ENCODE measurements around the gene SLC27A4.

SLC27A4 gene

GRCh38 chr9:128409978-128410377 is 69.7 kb downstream of the SLC27A4 start:
- Histone ChIP-seq H3K9me3 (ENCODE audit: control insufficient read depth in 1 of 2, low read length in 2 of 2) (no peaks in the 10 kb centered on the region), H3K36me3 (ENCODE audit: control insufficient read depth in 1 of 2, insufficient read depth in 2 of 2, low read length in 2 of 2) (no peaks in the 10 kb centered on the region), H3K4me3 (ENCODE audit: low read depth in 1 of 2, low read length in 2 of 2) (no peak overlapping the region), H3K27me3 (ENCODE audit: low read depth, low read length) (no peaks in the 10 kb centered on the region), H3K4me1 (ENCODE audit: control insufficient read depth in 1 of 2, insufficient read depth in 2 of 2, low read length in 2 of 2) (no peaks in the 10 kb centered on the region), H3K27ac (ENCODE audit: low read length) (no peak overlapping the region)

Data from muscle layer of duodenum (tissue), 2 donors.